Subcutaneous adipose tissue (tissue), 4 donors: ENCODE measurements around the gene RCCD1. TPM values are rescaled to one million over a fixed set of nuclear protein-coding genes. Genes with fewer than 3 reads are reported as not detected.

ENCODE experiments used
- CTCF ChIP-seq: fragments of 450-650 bp; IDR thresholded peaks from one replicate; pipeline ENCODE4 v1.5.1; 2016; ENCODE audit warnings: low read depth, mild to moderate bottlenecking, control low read depth, antibody characterized with exemption, moderate library complexity
- small RNA-seq: library from RNA; depleted of rRNA; stranded (forward); fragments of <200 nt; gene quantifications from one replicate; pipeline ENCODE3, GENCODE V24; 2016
- total RNA-seq, 4 donors: library from RNA; depleted of rRNA; stranded (reverse); fragments of >200 nt; gene quantifications; one replicate each; pipeline ENCODE4 v1.1.0, GENCODE V29; 2016

Gene RCCD1
- total RNA-seq, 4 donors from 2014 or later, result 4.2 to 6.6 (median 5.5) TPM

GRCh38 chr15:90994417-90995311 lies 40.0 kb downstream of the RCCD1 start, which contains the start of gene PRC1:
Gene PRC1 (minus strand): TSS chr15:90994535. CDS start chr15:90994417, 118 bp downstream.
- no peak for TF ChIP-seq CTCF

GRCh38 chr15:90998737-90999136 lies 44.1 kb downstream of the RCCD1 start:
- TF ChIP-seq CTCF, result no peak

- no peak for TF ChIP-seq CTCF
These were observed 46.5 kb downstream of the RCCD1 start for GRCh38 chr15:91001209-91001608.

GRCh38 chr15:91007266-91007665 lies 52.6 kb downstream of the RCCD1 start:
- no peak for TF ChIP-seq CTCF

Small RNAs within 50 kb of the gene (small RNA-seq; reads per million reads assigned to genes)
- gene RF00019, result 0.49 reads per million

Other genes with a start within 250 kb of the RCCD1 start
- 10 to 100 TPM in 1 of 4 donors, 1 to 10 TPM in 3; 2.4 to 13.6 (median 6.8) TPM for gene BLM, start 237.5 kb upstream of the RCCD1 start, total RNA-seq
- gene FURIN, start 86.3 kb upstream of the RCCD1 start, total RNA-seq, result 10 to 100 TPM; 34.4 to 72.5 (median 49.8) TPM
- 10 to 100 TPM; 37.5 to 85.2 (median 75.8) TPM for gene FES, start 70.4 kb upstream of the RCCD1 start, total RNA-seq
- gene MAN2A2, start 51.6 kb upstream of the RCCD1 start, total RNA-seq, result 100 to 1,000 TPM in 1 of 4 donors, 10 to 100 TPM in 3; 46.6 to 104 (median 48.2) TPM
- 10 to 100 TPM; 15.6 to 42.4 (median 17.1) TPM for gene HDDC3, start 22.3 kb upstream of the RCCD1 start, total RNA-seq
- 10 to 100 TPM; 25.4 to 68.2 (median 49.8) TPM for gene UNC45A, start 19.6 kb upstream of the RCCD1 start, total RNA-seq
- 10 to 100 TPM in 2 of 4 donors, 1 to 10 TPM in 2; 3.4 to 20.9 (median 13.7) TPM for gene PRC1, start 39.7 kb downstream of the RCCD1 start, total RNA-seq
- gene VPS33B, start 67.7 kb downstream of the RCCD1 start, total RNA-seq, result 1 to 10 TPM; 4.9 to 9.4 (median 5.3) TPM
- 1 to 10 TPM; 1.4 to 6.4 (median 2.2) TPM for gene SV2B, start 145.4 kb downstream of the RCCD1 start, total RNA-seq